ENCODE results near the gene EDN2. TPM values are rescaled to one million over a fixed set of nuclear protein-coding genes. Genes with fewer than 3 reads are reported as not detected.

EDN2 gene
- polyA plus RNA-seq, 1 experiment, result 0.19 TPM

DNA sequence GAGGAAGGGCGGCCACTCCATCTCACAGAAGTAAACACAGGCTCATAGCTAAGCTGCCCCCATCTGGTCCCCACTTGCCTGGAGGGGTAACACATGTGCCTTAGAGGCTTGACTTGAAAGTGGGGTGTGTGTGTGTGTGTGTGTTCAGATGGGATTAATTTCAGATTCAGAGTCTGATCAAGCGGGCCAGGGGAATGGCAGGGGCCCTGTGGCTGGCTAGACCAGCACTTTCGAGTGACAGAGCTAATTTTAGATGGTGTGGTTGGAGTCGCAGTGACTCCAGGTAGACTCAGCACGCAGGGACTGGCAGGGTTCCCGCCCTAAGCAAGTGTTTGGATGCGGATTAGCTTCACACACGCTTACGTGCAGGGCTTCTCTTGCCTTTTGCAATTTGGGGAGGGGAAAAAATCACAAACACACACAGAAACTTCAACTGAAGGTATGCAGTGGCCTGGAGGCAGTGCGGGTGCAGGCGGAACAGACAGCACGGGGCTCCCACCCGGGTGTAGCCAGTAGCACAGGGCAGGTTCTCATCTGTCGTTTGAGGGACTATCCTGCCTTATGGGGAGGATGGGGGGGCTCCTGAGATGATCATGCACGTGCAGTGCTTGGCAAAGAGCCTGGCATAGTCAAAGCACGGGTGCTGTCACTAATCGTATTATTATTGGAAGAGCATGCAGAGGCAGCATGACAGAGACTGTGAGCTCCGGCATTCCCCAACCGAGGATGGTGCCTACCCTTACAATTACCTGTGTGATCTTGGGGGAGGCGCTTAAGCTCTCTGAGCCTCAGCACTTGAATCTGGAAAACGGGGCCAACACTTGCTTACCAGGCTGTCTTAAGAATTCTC is 1.3 kb downstream of the EDN2 start:
- no peak overlapping the region for H3K4me3 ChIP-seq (ENCODE audit: low read depth, low read length)
- CTCF ChIA-PET, result interaction anchor here (0.9 to 1.2 kb wide), 2 partner anchors 9 to 20 kb away, joined by 3 read pairs; no protein-coding TSS in a partner anchor
- H3K27ac ChIP-seq (ENCODE audit: low read depth, low read length), result no peak overlapping the region
- TF ChIP-seq, protein P1, sequence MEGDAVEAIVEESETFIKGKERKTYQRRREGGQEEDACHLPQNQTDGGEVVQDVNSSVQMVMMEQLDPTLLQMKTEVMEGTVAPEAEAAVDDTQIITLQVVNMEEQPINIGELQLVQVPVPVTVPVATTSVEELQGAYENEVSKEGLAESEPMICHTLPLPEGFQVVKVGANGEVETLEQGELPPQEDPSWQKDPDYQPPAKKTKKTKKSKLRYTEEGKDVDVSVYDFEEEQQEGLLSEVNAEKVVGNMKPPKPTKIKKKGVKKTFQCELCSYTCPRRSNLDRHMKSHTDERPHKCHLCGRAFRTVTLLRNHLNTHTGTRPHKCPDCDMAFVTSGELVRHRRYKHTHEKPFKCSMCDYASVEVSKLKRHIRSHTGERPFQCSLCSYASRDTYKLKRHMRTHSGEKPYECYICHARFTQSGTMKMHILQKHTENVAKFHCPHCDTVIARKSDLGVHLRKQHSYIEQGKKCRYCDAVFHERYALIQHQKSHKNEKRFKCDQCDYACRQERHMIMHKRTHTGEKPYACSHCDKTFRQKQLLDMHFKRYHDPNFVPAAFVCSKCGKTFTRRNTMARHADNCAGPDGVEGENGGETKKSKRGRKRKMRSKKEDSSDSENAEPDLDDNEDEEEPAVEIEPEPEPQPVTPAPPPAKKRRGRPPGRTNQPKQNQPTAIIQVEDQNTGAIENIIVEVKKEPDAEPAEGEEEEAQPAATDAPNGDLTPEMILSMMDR (IDR thresholded peaks at IDR 0.05; ENCODE audit: low read depth, low read length), result no peak
- POLR2A ChIA-PET, result interaction anchor here (0.7 kb wide), 1 partner anchor 10 kb away, joined by 3 read pairs; no protein-coding TSS in a partner anchor
- DNase-seq (ENCODE audit: low read depth, low spot score), result no peak
- no peaks in the 10 kb centered on the region for H3K27me3 ChIP-seq (ENCODE audit: control insufficient read depth, insufficient read depth, low read length)
- no peaks in the 10 kb centered on the region; the same call in 1 of the 2 replicates for H3K9me3 ChIP-seq (ENCODE audit: control insufficient read depth, insufficient read depth, low read length)

DNA sequence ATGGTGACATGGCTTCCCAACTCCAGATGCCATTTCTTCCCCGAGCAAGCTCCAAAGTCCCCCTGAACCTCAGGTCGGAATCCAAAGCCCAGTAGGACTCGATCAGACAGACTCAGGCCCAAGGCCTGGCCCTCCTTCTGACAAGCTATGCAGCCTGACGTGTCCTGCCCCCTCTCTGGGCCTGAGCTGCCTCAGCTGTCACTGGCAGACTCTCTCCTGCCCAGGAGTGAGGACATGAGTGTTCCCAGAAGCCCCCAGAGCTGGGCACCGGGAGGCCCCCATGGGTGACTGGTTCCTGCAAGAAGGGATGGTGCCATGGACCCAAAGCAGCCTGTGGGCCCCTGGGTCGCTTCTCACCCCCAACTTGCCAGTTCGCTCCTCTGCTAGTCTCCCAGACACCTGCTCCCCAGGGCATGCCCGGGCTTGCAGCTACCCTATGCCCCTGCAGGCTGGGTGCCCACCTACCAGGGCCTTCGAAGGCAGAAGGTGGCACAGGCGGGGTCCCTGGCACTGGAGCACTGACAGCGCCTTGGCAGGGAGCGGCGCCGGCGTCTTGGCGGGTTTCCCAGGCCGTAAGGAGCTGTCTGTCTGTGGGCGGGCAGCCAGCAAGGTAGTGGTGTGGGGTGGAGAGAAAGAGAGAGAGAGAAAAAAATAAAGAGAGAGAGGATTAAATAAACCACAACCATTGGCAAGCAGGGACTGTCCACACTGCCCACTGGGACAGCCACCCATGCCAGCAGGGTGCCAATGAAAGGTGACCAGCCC is 2.3 kb downstream of the EDN2 start:
- Histone ChIP-seq H3K27me3 (ENCODE audit: control insufficient read depth, insufficient read depth, low read length) (no peaks in the 10 kb centered on the region), H3K9me3 (ENCODE audit: control insufficient read depth, insufficient read depth, low read length) (no peaks in the 10 kb centered on the region; the same call in 1 of the 2 replicates), H3K27ac (ENCODE audit: low read depth, low read length) (peak overlapping the region; percentile 11), H3K4me3 (ENCODE audit: low read depth, low read length) (no peak overlapping the region)
- ChIA-PET POLR2A (no interaction called here), CTCF (interaction anchor here (0.7 kb wide), 1 partner anchor 50 kb away, joined by 3 read pairs; no protein-coding TSS in a partner anchor)
- TF ChIP-seq, protein P1 (IDR thresholded peaks at IDR 0.05; ENCODE audit: low read depth, low read length), result no peak
- no peak for DNase-seq (ENCODE audit: low read depth, low spot score)

DNA sequence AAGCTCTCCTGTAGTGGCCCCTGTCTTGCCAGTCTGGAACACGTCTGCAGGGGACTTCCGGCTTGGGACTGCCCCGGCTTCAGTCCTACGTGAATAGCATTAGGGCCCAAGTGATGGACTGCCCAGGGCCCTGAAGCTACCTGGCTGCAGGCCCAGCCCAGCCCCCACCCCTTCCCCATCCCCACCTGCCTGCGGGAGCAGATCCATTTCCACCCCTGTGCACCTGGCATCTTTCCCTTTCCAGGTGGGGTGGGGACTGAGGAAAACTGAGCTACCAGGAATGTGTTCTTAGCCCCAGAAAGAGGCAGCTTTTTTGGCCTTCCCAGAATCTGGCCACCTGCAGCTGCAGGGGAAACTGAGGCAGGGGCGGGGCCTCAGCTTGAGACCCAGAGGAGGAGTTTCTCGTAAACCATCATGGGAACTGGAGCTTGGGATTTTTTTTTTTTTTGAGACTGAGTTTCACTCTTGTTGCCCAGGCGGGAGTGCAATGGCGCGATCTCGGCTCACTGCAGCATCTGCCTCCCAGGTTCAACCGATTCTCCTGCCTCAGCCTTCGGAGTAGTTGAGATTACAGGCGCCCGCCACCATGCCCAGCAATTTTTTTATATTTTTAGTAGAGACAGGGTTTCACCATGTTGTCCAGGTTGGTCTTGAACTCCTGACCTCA is 3.2 kb downstream of the EDN2 start:
- no peak overlapping the region for H3K4me3 ChIP-seq (ENCODE audit: low read depth, low read length)
- DNase-seq (ENCODE audit: low read depth, low spot score), result no peak
- H3K27me3 ChIP-seq (ENCODE audit: control insufficient read depth, insufficient read depth, low read length), result no peaks in the 10 kb centered on the region
- TF ChIP-seq, protein P1 (IDR thresholded peaks at IDR 0.05; ENCODE audit: low read depth, low read length), result no peak
- ChIA-PET POLR2A (no interaction called here), CTCF (no interaction called here)
- no peak overlapping the region for H3K27ac ChIP-seq (ENCODE audit: low read depth, low read length)
- no peaks in the 10 kb centered on the region; the same call in 1 of the 2 replicates for H3K9me3 ChIP-seq (ENCODE audit: control insufficient read depth, insufficient read depth, low read length)

DNA sequence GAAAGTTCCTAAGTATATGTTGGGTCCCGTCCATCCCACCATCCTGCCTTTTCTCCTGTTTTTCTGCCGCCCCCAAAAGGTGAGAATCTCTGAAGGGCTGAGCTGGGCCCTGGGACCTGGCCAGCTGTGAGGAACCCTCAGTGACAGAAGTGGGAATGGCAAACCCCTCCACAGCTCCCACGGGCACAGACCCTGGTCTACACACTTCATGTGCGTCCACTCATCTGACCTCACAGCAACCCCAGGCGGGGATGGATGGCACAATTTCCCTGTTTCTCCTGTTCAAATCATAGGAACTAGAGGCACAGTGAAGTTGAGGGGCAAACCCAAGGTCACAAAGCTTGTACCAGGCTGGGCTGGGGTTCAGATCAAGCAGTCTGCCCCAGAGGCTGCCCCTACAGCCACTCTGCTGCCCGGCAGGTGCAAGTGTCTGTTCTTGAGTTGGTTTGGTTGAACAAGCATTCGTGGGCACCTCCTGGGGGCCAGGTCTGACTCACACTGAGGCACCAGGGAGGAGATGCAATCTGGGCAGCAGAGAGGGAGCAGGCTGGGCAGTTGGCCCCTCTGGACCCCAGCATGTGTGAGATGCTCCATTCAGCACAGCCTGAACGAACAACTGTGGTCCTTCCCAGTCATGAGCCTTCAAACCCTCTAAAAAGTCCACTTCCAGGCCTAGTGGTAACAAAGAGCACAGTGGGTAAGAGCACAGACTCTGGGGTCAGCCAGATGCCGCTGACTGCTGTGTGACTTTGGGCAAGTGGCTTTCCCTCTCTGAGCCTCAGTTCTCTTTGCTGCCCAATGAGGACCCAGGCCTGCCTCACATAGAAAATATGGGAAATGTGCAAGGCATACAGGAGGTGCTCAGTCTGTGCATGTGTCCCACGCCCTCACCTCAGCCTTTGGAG is 4.0 kb downstream of the EDN2 start:
- H3K9me3 ChIP-seq (ENCODE audit: control insufficient read depth, insufficient read depth, low read length), result no peaks in the 10 kb centered on the region; the same call in 1 of the 2 replicates
- ChIA-PET CTCF (interaction anchor here (0.7 kb wide), 1 partner anchor 540 kb away, joined by 3 read pairs; no protein-coding TSS in a partner anchor), POLR2A (no interaction called here)
- H3K27ac ChIP-seq (ENCODE audit: low read depth, low read length), result no peak overlapping the region
- TF ChIP-seq, protein P1 (IDR thresholded peaks at IDR 0.05; ENCODE audit: low read depth, low read length), result no peak
- no peak overlapping the region for H3K4me3 ChIP-seq (ENCODE audit: low read depth, low read length)
- no peak for DNase-seq (ENCODE audit: low read depth, low spot score)
- no peaks in the 10 kb centered on the region for H3K27me3 ChIP-seq (ENCODE audit: control insufficient read depth, insufficient read depth, low read length)
